ACHN (cell line): Measurements from ENCODE around the gene TAF4B.

Source experiments
- DNase-seq: peaks from one replicate; pipeline ENCODE4 v3.0.0-alpha.2; 2015
- in situ Hi-C: cut with HindIII; loops from 2 replicates; pipeline ENCODE4 v1.10.0; 2017; ENCODE audit warnings: low sequenced_read_pairs, low pct_ligation_motif_present, low pct_unique_long_range_greater_than_20kb

Gene TAF4B

GRCh38 chr18:26409091-26409490 lies 182.8 kb downstream of the TAF4B start:
- in situ Hi-C loops = no loop called here
- DNase-seq = no peak

GRCh38 chr18:26414901-26415440 lies 188.7 kb downstream of the TAF4B start:
- no peak for DNase-seq
- in situ Hi-C loops = no loop called here

GRCh38 chr18:26415631-26416030 lies 189.4 kb downstream of the TAF4B start:
- no peak for DNase-seq
- in situ Hi-C loops = no loop called here

GRCh38 chr18:26416652-26417150 lies 190.5 kb downstream of the TAF4B start:
- no peak for DNase-seq
- in situ Hi-C loops = no loop called here

GRCh38 chr18:26417190-26417589 lies 190.9 kb downstream of the TAF4B start:
- in situ Hi-C loops = no loop called here
- no peak for DNase-seq

GRCh38 chr18:26418225-26418624 lies 192.0 kb downstream of the TAF4B start:
- no peak for DNase-seq
- in situ Hi-C loops = no loop called here

GRCh38 chr18:26419746-26420145 lies 193.5 kb downstream of the TAF4B start:
- in situ Hi-C loops = no loop called here
- DNase-seq = no peak

GRCh38 chr18:26421503-26421902 lies 195.3 kb downstream of the TAF4B start:
- DNase-seq = no peak
- in situ Hi-C loops = no loop called here

- no peak for DNase-seq
- in situ Hi-C loops = no loop called here
Measured at GRCh38 chr18:26421931-26422330, 195.7 kb downstream of the TAF4B start.

GRCh38 chr18:26422472-26423162 lies 196.4 kb downstream of the TAF4B start:
- in situ Hi-C loops = no loop called here
- DNase-seq = no peak

GRCh38 chr18:26424428-26425147 lies 198.3 kb downstream of the TAF4B start:
- in situ Hi-C loops = no loop called here
- no peak for DNase-seq

GRCh38 chr18:26425148-26425531 lies 198.9 kb downstream of the TAF4B start:
- DNase-seq = peak; percentile 50
- in situ Hi-C loops = no loop called here

GRCh38 chr18:26429535-26430226 lies 203.4 kb downstream of the TAF4B start:
- in situ Hi-C loops = no loop called here
- peak; percentile 75 for DNase-seq

- DNase-seq = no peak
- in situ Hi-C loops = no loop called here
Measured at GRCh38 chr18:26432651-26433424, 206.6 kb downstream of the TAF4B start.

GRCh38 chr18:26434887-26435286 lies 208.6 kb downstream of the TAF4B start:
- in situ Hi-C loops = no loop called here
- no peak for DNase-seq

- DNase-seq = no peak
- in situ Hi-C loops = no loop called here
Measured at GRCh38 chr18:26435415-26436095, 209.3 kb downstream of the TAF4B start.

GRCh38 chr18:26436176-26437051 lies 210.2 kb downstream of the TAF4B start:
- DNase-seq = peak; percentile 57
- in situ Hi-C loops = no loop called here
